HEK293 (cell line): ENCODE measurements around the gene TMEM88.

ENCODE experiments used
- CTCF ChIA-PET: fragments of 350-600 bp; formaldehyde crosslinking; extraction: SDS; loops from one replicate; lab custom pipeline; 2021; ENCODE audit warnings: antibody characterized with exemption; lab: Yijun Ruan, JAX
- POLR2A ChIA-PET: fragments of 300-600 bp; formaldehyde crosslinking; extraction: SDS; loops from one replicate; lab custom pipeline; 2020; ENCODE audit warnings: antibody characterized with exemption, inconsistent platforms; lab: Yijun Ruan, JAX
- H3K27ac ChIP-seq: fragments of 200-500 bp; sonication (Bioruptor generic); 2 replicates; pipeline ENCODE4 v1.5.1; 2014; ENCODE audit warnings: low read depth, low read length, control low read depth, inconsistent platforms; ENCODE audit errors: extremely low read depth
- H3K36me3 ChIP-seq, 2 experiments: fragments of 200-500 bp in 1 of 2; sonication (Bioruptor generic) in 1 of 2; 1 replicate in 1 of 2; 2 replicates in 1 of 2; pipeline ENCODE4 v1.5.1; 2014 to 2017; ENCODE audit warnings: inconsistent platforms in 2 of 2, low read length in 2 of 2; ENCODE audit not compliant: control insufficient read depth in 2 of 2, insufficient read depth in 1 of 2
- H3K4me1 ChIP-seq: fragments of 200-500 bp; sonication (Bioruptor generic); 2 replicates; pipeline ENCODE4 v1.5.1; 2014; ENCODE audit warnings: mild to moderate bottlenecking, low read length, inconsistent platforms; ENCODE audit not compliant: control insufficient read depth, insufficient read depth
- H3K4me3 ChIP-seq: 2 replicates; pipeline ENCODE4 v1.5.1; 2011; ENCODE audit warnings: low read depth, mild to moderate bottlenecking, control low read depth, low read length, moderate library complexity
- H3K9me3 ChIP-seq: fragments of 200-500 bp; sonication (Bioruptor generic); 2 replicates; pipeline ENCODE4 v1.5.1; 2014; ENCODE audit warnings: low read depth, low read length, inconsistent platforms; ENCODE audit not compliant: control insufficient read depth, insufficient read depth
- PRDM1 ChIP-seq: fragments of 450-650 bp; formaldehyde crosslinking; IDR thresholded peaks from 2 replicates; pipeline ENCODE4; 2016; ENCODE audit warnings: missing biosample characterization, missing genetic modification characterization
- PRDM10 ChIP-seq: fragments of 450-650 bp; formaldehyde crosslinking; IDR thresholded peaks from 2 replicates; pipeline ENCODE4 v1.5.1; 2016; ENCODE audit warnings: missing biosample characterization, missing genetic modification characterization
- PRDM6 ChIP-seq: fragments of 450-650 bp; formaldehyde crosslinking; IDR thresholded peaks from 2 replicates; pipeline ENCODE4 v1.5.1; 2017; ENCODE audit warnings: missing biosample characterization, missing genetic modification characterization
- ZFP37 ChIP-seq: fragments of 450-650 bp; formaldehyde crosslinking; IDR thresholded peaks from 2 replicates; pipeline ENCODE4 v1.5.1; 2016; ENCODE audit warnings: missing biosample characterization, missing genetic modification characterization
- ZNF10 ChIP-seq: fragments of 450-650 bp; formaldehyde crosslinking; IDR thresholded peaks from 2 replicates; pipeline ENCODE4 v1.5.1; 2017; ENCODE audit warnings: missing biosample characterization, missing genetic modification characterization
- ZNF18 ChIP-seq: fragments of 450-650 bp; formaldehyde crosslinking; IDR thresholded peaks from 2 replicates; pipeline ENCODE4 v1.5.1; 2016; ENCODE audit warnings: missing biosample characterization, missing genetic modification characterization
- ZNF24 ChIP-seq: fragments of 450-650 bp; formaldehyde crosslinking; IDR thresholded peaks from 2 replicates; pipeline ENCODE4 v1.5.1; 2016; ENCODE audit warnings: missing biosample characterization, missing genetic modification characterization
- ZNF324 ChIP-seq: fragments of 450-650 bp; formaldehyde crosslinking; IDR thresholded peaks from 2 replicates; pipeline ENCODE4 v1.5.1; 2016; ENCODE audit warnings: missing biosample characterization, missing genetic modification characterization
- ZNF707 ChIP-seq: fragments of 450-650 bp; formaldehyde crosslinking; IDR thresholded peaks from 2 replicates; pipeline ENCODE4 v1.5.1; 2016; ENCODE audit warnings: missing biosample characterization, missing genetic modification characterization
- TF ChIP-seq, protein P1 (sequence below): fragments of 450-650 bp; formaldehyde crosslinking; IDR thresholded peaks from 2 replicates; pipeline ENCODE4 v1.5.1; 2016; ENCODE audit warnings: missing biosample characterization, missing genetic modification characterization
- TF ChIP-seq, protein P2 (sequence below): fragments of 450-650 bp; formaldehyde crosslinking; IDR thresholded peaks from 2 replicates; pipeline ENCODE4 v1.5.1; 2016; ENCODE audit warnings: missing biosample characterization, missing genetic modification characterization, borderline replicate concordance

TMEM88 gene

GRCh38 chr17:7825206-7825990, 29.5 kb upstream of the TMEM88 start:
- TF ChIP-seq PRDM1 (peak; percentile 93), ZNF324 (tag by site-specific recombination) (no peak)
- TF ChIP-seq, protein P1, sequence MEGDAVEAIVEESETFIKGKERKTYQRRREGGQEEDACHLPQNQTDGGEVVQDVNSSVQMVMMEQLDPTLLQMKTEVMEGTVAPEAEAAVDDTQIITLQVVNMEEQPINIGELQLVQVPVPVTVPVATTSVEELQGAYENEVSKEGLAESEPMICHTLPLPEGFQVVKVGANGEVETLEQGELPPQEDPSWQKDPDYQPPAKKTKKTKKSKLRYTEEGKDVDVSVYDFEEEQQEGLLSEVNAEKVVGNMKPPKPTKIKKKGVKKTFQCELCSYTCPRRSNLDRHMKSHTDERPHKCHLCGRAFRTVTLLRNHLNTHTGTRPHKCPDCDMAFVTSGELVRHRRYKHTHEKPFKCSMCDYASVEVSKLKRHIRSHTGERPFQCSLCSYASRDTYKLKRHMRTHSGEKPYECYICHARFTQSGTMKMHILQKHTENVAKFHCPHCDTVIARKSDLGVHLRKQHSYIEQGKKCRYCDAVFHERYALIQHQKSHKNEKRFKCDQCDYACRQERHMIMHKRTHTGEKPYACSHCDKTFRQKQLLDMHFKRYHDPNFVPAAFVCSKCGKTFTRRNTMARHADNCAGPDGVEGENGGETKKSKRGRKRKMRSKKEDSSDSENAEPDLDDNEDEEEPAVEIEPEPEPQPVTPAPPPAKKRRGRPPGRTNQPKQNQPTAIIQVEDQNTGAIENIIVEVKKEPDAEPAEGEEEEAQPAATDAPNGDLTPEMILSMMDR (tag by site-specific recombination) = peak; percentile 73; the same call in 1 of the 2 replicates
- Histone ChIP-seq H3K27ac (no peak overlapping the region), H3K36me3 (no peaks in the 10 kb centered on the region), H3K9me3 (no peaks in the 10 kb centered on the region), H3K4me3 (no peak overlapping the region), H3K4me1 (no peaks in the 10 kb centered on the region)
- POLR2A ChIA-PET = interaction anchor here (0.9 to 1.9 kb wide), 5 partner anchors 13 to 82 kb away, joined by 3 to 13 read pairs (median 3); partner anchors contain the start of gene NAA38
- CTCF ChIA-PET = interaction anchor here (0.6 to 3.2 kb wide), 25 partner anchors 8 to 232 kb away, joined by 3 to 39 read pairs (median 4); partner anchors contain the start of genes CYB5D1, KDM6B and NAA38

DNA sequence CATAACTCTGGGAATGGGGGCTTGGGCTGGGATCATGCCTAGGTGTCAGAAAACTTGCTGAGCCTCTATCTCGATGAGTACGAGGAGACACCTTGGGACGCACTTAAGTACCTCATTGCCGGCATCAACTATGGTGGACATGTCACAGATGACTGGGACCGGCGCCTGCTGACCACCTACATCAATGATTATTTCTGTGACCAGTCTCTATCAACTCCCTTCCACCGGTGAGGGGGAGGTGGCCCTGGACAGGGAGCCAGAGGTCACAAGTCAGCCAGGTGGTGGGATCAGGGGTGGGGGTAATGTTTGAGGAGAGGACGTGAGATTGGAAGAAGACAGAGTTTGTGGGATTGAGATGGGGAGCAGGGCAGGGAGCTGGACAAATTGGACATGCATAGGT, 24.2 kb upstream of the TMEM88 start:
- no peak for TF ChIP-seq ZNF18 (tag by site-specific recombination)
- 0 out of 2 replicates have a peak, but pooled peaks have one; percentile 19 for TF ChIP-seq ZNF10
- TF ChIP-seq, all 188 proteins: peak for 1
- Histone ChIP-seq H3K27ac (no peak overlapping the region), H3K4me3 (no peak overlapping the region), H3K36me3 (no peaks in the 10 kb centered on the region), H3K9me3 (no peaks in the 10 kb centered on the region), H3K4me1 (peaks cover 5% of the 10 kb centered on the region; the same call in 1 of the 2 replicates)
- CTCF ChIA-PET = interaction anchor here (0.6 to 1.9 kb wide), 5 partner anchors 28 to 227 kb away, joined by 3 to 5 read pairs (median 3); no protein-coding TSS in a partner anchor
- POLR2A ChIA-PET = interaction anchor here (1.1 to 6.1 kb wide), 2 partner anchors 11 to 26 kb away, joined by 3 to 42 read pairs; partner anchors contain the start of genes CYB5D1, NAA38 and TMEM88

DNA sequence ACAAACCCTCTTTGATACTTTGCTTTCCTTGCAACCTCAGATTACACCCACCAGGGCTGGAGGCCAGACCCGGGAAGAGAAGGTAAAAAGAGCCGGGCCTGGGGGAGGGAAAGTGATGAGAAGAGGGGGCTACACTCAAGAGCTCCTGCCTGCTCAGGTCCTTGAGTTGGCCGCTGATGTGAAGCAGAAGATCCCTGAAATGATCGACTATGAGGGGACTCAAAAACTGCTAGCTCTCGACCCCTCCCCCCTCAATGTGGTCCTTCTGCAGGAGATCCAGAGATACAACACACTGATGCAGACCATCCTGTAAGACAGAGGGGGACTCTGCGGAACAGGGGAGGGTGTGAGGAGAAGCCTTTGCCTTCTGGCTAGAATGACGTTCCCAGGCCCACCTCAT, 23.6 kb upstream of the TMEM88 start:
- POLR2A ChIA-PET = interaction anchor here (1.1 to 6.1 kb wide), 2 partner anchors 11 to 25 kb away, joined by 3 to 42 read pairs; partner anchors contain the start of genes CYB5D1, NAA38 and TMEM88
- TF ChIP-seq ZNF24 (no peak), ZNF707 (tag by site-specific recombination) (no peak), ZFP37 (tag by site-specific recombination) (no peak), PRDM6 (tag by site-specific recombination) (no peak)
- TF ChIP-seq, all 188 proteins: peak for 0
- CTCF ChIA-PET = interaction anchor here (0.8 to 1.9 kb wide), 6 partner anchors 8 to 226 kb away, joined by 3 to 5 read pairs (median 4); no protein-coding TSS in a partner anchor

GRCh38 chr17:7832431-7832830, 22.4 kb upstream of the TMEM88 start:
- TF ChIP-seq PRDM10 = peak; percentile 97
- TF ChIP-seq, protein P2, sequence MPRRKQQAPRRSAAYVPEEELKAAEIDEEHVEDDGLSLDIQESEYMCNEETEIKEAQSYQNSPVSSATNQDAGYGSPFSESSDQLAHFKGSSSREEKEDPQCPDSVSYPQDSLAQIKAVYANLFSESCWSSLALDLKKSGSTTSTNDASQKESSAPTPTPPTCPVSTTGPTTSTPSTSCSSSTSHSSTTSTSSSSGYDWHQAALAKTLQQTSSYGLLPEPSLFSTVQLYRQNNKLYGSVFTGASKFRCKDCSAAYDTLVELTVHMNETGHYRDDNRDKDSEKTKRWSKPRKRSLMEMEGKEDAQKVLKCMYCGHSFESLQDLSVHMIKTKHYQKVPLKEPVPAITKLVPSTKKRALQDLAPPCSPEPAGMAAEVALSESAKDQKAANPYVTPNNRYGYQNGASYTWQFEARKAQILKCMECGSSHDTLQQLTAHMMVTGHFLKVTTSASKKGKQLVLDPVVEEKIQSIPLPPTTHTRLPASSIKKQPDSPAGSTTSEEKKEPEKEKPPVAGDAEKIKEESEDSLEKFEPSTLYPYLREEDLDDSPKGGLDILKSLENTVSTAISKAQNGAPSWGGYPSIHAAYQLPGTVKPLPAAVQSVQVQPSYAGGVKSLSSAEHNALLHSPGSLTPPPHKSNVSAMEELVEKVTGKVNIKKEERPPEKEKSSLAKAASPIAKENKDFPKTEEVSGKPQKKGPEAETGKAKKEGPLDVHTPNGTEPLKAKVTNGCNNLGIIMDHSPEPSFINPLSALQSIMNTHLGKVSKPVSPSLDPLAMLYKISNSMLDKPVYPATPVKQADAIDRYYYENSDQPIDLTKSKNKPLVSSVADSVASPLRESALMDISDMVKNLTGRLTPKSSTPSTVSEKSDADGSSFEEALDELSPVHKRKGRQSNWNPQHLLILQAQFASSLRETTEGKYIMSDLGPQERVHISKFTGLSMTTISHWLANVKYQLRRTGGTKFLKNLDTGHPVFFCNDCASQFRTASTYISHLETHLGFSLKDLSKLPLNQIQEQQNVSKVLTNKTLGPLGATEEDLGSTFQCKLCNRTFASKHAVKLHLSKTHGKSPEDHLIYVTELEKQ (tag by site-specific recombination) = no peak
- H3K27ac ChIP-seq = no peak overlapping the region
- no peak overlapping the region for H3K4me3 ChIP-seq
- ChIA-PET CTCF (interaction anchor here (0.6 to 3.4 kb wide), 11 partner anchors 9 to 225 kb away, joined by 3 to 13 read pairs (median 4); no protein-coding TSS in a partner anchor), POLR2A (interaction anchor here (4.2 to 6.1 kb wide), 2 partner anchors 11 to 24 kb away, joined by 42 to 56 read pairs; partner anchors contain the start of genes CYB5D1, NAA38 and TMEM88)
- no peaks in the 10 kb centered on the region for H3K36me3 ChIP-seq
- H3K4me1 ChIP-seq = peaks cover 11% of the 10 kb centered on the region
- no peaks in the 10 kb centered on the region for H3K9me3 ChIP-seq

More for the DNA sequence above, 23.6 kb upstream of the TMEM88 start:
- no peak overlapping the region for H3K4me3 ChIP-seq
- no peak overlapping the region for H3K27ac ChIP-seq
- H3K4me1 ChIP-seq = peaks cover 5% of the 10 kb centered on the region; the same call in 1 of the 2 replicates
- H3K36me3 ChIP-seq = no peaks in the 10 kb centered on the region
- H3K9me3 ChIP-seq = no peaks in the 10 kb centered on the region
